NCI-H1105 treated with DMSO at 0.1 percent for 48 hours (cell line): ENCODE measurements around the gene ZC3H12A.
A peak's percentile ranks its signal among the peaks of the same experiment; 100 is the strongest.

Experiments used
- DNase-seq: peaks from one replicate; lab custom pipeline; 2025; lab: John Stamatoyannopoulos, UW

The ZC3H12A gene

GRCh38 chr1:37474046-37474696, at the start of gene ZC3H12A:
TSS of gene ZC3H12A (plus strand) at chr1:37474580. CDS start at chr1:37475497, 917 bp downstream.
- DNase-seq: peak; percentile 78

- DNase-seq: no peak
Observed at GRCh38 chr1:37425221-37425620, 49.2 kb upstream of the ZC3H12A start.

GRCh38 chr1:37429029-37429428, 45.4 kb upstream of the ZC3H12A start:
- DNase-seq: no peak

- DNase-seq: no peak
Observed at GRCh38 chr1:37430103-37430985, 44.0 kb upstream of the ZC3H12A start.

GRCh38 chr1:37432716-37433115, 41.7 kb upstream of the ZC3H12A start:
- no peak for DNase-seq

GRCh38 chr1:37433171-37433570, 41.2 kb upstream of the ZC3H12A start:
- DNase-seq: no peak

GRCh38 chr1:37434292-37435225, 39.8 kb upstream of the ZC3H12A start:
- peak; percentile 44 for DNase-seq

- DNase-seq: no peak
Observed at GRCh38 chr1:37437087-37437486, 37.3 kb upstream of the ZC3H12A start.

GRCh38 chr1:37438037-37438868, 36.1 kb upstream of the ZC3H12A start:
- DNase-seq: no peak

- DNase-seq: peak; percentile 42
Observed at GRCh38 chr1:37438869-37439343, 35.5 kb upstream of the ZC3H12A start.

- DNase-seq: no peak
Observed at GRCh38 chr1:37439349-37439995, 34.9 kb upstream of the ZC3H12A start.

GRCh38 chr1:37441490-37441889, 32.9 kb upstream of the ZC3H12A start:
- DNase-seq: no peak

GRCh38 chr1:37442139-37442538, 32.2 kb upstream of the ZC3H12A start:
- no peak for DNase-seq

GRCh38 chr1:37442644-37443043, 31.7 kb upstream of the ZC3H12A start:
- no peak for DNase-seq

GRCh38 chr1:37446874-37447273, 27.5 kb upstream of the ZC3H12A start:
- DNase-seq: no peak

GRCh38 chr1:37448185-37448584, 26.2 kb upstream of the ZC3H12A start:
- no peak for DNase-seq

GRCh38 chr1:37448691-37449417, 25.5 kb upstream of the ZC3H12A start:
- DNase-seq: peak; percentile 25

- no peak for DNase-seq
Observed at GRCh38 chr1:37449936-37450335, 24.4 kb upstream of the ZC3H12A start.

- DNase-seq: no peak
Observed at GRCh38 chr1:37452416-37452815, 22.0 kb upstream of the ZC3H12A start.

- no peak for DNase-seq
Observed at GRCh38 chr1:37453647-37454046, 20.7 kb upstream of the ZC3H12A start.
